WTC11 (cell line): ENCODE measurements around the gene LARGE1. TPM values are rescaled to one million over a fixed set of nuclear protein-coding genes. Genes with fewer than 3 reads are reported as not detected.
"Not testable (repeated sequence)": the region's sequence is repeated elsewhere in the genome, so short reads cannot be mapped to it uniquely, and the experiment has no call there.

Experiments
- ATAC-seq: fragments of 200-7000 bp; cut with Tn5 transposase; 2 replicates; pipeline ENCODE4 v1.10.0; 2021; ENCODE audit warnings: mild to moderate bottlenecking, moderate library complexity
- CTCF ChIA-PET: fragments of 300-600 bp; sonication (Branson Sonifier 250); formaldehyde crosslinking; loops from one replicate; lab custom pipeline; 2021; ENCODE audit warnings: antibody characterized with exemption; lab: Charles Lee
- POLR2A ChIA-PET: fragments of 350-600 bp; sonication (Branson Sonifier 250); formaldehyde crosslinking; loops from one replicate; lab custom pipeline; 2021; ENCODE audit warnings: antibody characterized with exemption; lab: Charles Lee
- DNase-seq: peaks from one replicate; pipeline ENCODE4 v3.0.0; 2021; ENCODE audit warnings: low spot score
- H3K27ac Mint-ChIP-seq: 2 replicates; pipeline ENCODE4 v1.8.0; 2021; ENCODE audit warnings: mixed read lengths
- H3K27me3 Mint-ChIP-seq: 2 replicates; pipeline ENCODE4 v1.8.0; 2021; ENCODE audit warnings: low read depth, mild to moderate bottlenecking, moderate library complexity, mixed read lengths
- H3K36me3 Mint-ChIP-seq: 2 replicates; pipeline ENCODE4 v1.8.0; 2021; ENCODE audit warnings: mixed read lengths
- H3K4me1 Mint-ChIP-seq: 2 replicates; pipeline ENCODE4 v1.8.0; 2022; ENCODE audit warnings: mixed read lengths
- H3K4me3 Mint-ChIP-seq: 2 replicates; pipeline ENCODE4 v1.8.0; 2021; ENCODE audit warnings: mild to moderate bottlenecking, moderate library complexity, mixed read lengths
- H3K9me3 Mint-ChIP-seq: 2 replicates; pipeline ENCODE4 v1.8.0; 2021; ENCODE audit warnings: mixed read lengths
- AR ChIP-seq: fragments of 250-450 bp; sonication (Bioruptor Pico); IDR thresholded peaks from 2 replicates; pipeline ENCODE4 v1.9.0; 2021; ENCODE audit warnings: mild to moderate bottlenecking
- CBFB ChIP-seq: sonication (generic); formaldehyde crosslinking; IDR thresholded peaks from 2 replicates; pipeline ENCODE4 v1.8.1; 2022; ENCODE audit warnings: mild to moderate bottlenecking, low read depth, missing genetic modification reagents
- FOXP4 ChIP-seq: sonication (generic); formaldehyde crosslinking; IDR thresholded peaks from 2 replicates; pipeline ENCODE4 v1.8.0; 2022; ENCODE audit warnings: mild to moderate bottlenecking, missing genetic modification reagents
- GRHL2 ChIP-seq: fragments of 250-450 bp; sonication (Bioruptor Pico); IDR thresholded peaks from 2 replicates; pipeline ENCODE4 v1.8.0; 2022; ENCODE audit warnings: mild to moderate bottlenecking, moderate library complexity; ENCODE audit not compliant: insufficient replicate concordance, severe bottlenecking
- HMGXB4 ChIP-seq: sonication (generic); formaldehyde crosslinking; IDR thresholded peaks from 2 replicates; pipeline ENCODE4 v1.8.1; 2023; ENCODE audit warnings: mild to moderate bottlenecking, moderate library complexity, missing genetic modification reagents
- JAZF1 ChIP-seq: fragments of 250-450 bp; sonication (Bioruptor Pico); IDR thresholded peaks from 2 replicates; pipeline ENCODE4 v1.9.0; 2021; ENCODE audit warnings: moderate library complexity, mild to moderate bottlenecking, inconsistent platforms
- KAT7 ChIP-seq: sonication (generic); formaldehyde crosslinking; IDR thresholded peaks from 2 replicates; pipeline ENCODE4 v1.8.1; 2023; ENCODE audit warnings: missing genetic modification reagents, mild to moderate bottlenecking, borderline replicate concordance
- MXD4 ChIP-seq: fragments of 250-450 bp; sonication (Bioruptor Pico); IDR thresholded peaks from 2 replicates; pipeline ENCODE4 v1.8.0; 2021; ENCODE audit warnings: mild to moderate bottlenecking, moderate library complexity, borderline replicate concordance
- NFE2L1 ChIP-seq: sonication (generic); formaldehyde crosslinking; IDR thresholded peaks from 2 replicates; pipeline ENCODE4 v1.8.1; 2023; ENCODE audit warnings: missing genetic modification reagents
- NFYB ChIP-seq: sonication (generic); formaldehyde crosslinking; conservative IDR thresholded peaks from 2 replicates; pipeline ENCODE4 v1.8.0; 2022; ENCODE audit warnings: low read depth, missing genetic modification reagents
- SOX15 ChIP-seq: fragments of 250-450 bp; sonication (Bioruptor Pico); IDR thresholded peaks from 2 replicates; pipeline ENCODE4 v1.9.0; 2021; ENCODE audit warnings: mild to moderate bottlenecking
- TCF7 ChIP-seq: sonication (generic); formaldehyde crosslinking; IDR thresholded peaks from 2 replicates; pipeline ENCODE4 v1.8.0; 2022; ENCODE audit warnings: mild to moderate bottlenecking, low read depth, missing genetic modification reagents, moderate library complexity
- USF2 ChIP-seq: sonication (generic); formaldehyde crosslinking; IDR thresholded peaks from 2 replicates; pipeline ENCODE4 v1.8.1; 2023; ENCODE audit warnings: mild to moderate bottlenecking, missing genetic modification reagents, moderate library complexity
- ZNF232 ChIP-seq: sonication (generic); formaldehyde crosslinking; IDR thresholded peaks from 2 replicates; pipeline ENCODE4 v1.8.0; 2022; ENCODE audit warnings: mild to moderate bottlenecking, missing genetic modification reagents
- ZNF263 ChIP-seq: sonication (generic); formaldehyde crosslinking; IDR thresholded peaks from 2 replicates; pipeline ENCODE4 v1.8.1; 2022; ENCODE audit warnings: low read depth, mild to moderate bottlenecking, moderate library complexity, missing genetic modification reagents
- ZNF317 ChIP-seq: sonication (generic); formaldehyde crosslinking; IDR thresholded peaks from 2 replicates; pipeline ENCODE4 v1.8.1; 2023; ENCODE audit warnings: low read depth, mild to moderate bottlenecking, moderate library complexity, missing genetic modification reagents, borderline replicate concordance
- ZNF396 ChIP-seq: fragments of 250-450 bp; sonication (Bioruptor Pico); IDR thresholded peaks from 2 replicates; pipeline ENCODE4 v1.8.0; 2021; ENCODE audit warnings: mild to moderate bottlenecking, moderate library complexity, borderline replicate concordance
- total RNA-seq: library from RNA; stranded (reverse); gene quantifications from 3 replicates; pipeline ENCODE4 v1.2.3, GENCODE V29; 2021
- TF ChIP-seq, protein P1 (sequence below): sonication (generic); formaldehyde crosslinking; IDR thresholded peaks from 2 replicates; pipeline ENCODE4 v1.8.1; 2022; ENCODE audit warnings: mild to moderate bottlenecking, missing genetic modification reagents, moderate library complexity, borderline replicate concordance
- TF ChIP-seq, protein P2 (sequence below): sonication (generic); formaldehyde crosslinking; IDR thresholded peaks from 2 replicates; pipeline ENCODE4 v1.8.1; 2022; ENCODE audit warnings: low read depth, missing genetic modification reagents, borderline replicate concordance

Gene LARGE1
- total RNA-seq, 1 experiment from 2014 or later = 72.6 TPM

DNA sequence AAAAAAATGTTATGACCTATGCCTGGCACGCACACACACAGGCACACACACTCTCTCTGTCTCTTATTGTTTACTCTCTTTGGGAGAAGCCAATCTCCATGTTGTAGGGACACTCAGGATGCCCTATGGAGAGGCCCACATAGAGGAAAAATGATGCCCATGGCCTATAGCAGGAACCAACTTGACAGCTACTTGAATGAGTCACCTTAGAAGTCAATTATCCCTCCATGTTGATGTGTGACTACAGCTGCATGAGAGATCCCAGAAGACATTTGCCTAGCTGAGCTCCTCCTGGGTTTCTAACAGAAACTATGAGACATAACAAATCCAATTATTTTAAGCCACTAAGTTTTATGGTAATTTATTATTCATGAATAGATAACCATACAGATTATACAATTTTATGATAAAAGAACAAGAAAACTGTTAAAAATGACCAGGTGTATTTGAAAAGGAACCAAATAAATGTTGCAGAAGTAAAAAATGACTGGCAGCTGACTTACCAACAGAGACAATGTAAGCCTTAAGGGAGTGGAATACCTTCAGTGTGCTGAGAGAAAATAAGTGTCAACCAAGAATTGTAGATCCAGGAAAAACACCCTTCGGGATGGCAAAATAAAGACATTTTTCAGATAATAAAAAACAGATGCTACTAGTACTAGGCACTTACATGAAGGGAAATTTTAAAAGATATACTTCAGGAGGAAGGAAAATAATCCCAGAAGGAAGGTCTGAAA is 458.4 kb downstream of the LARGE1 start:
- Mint-ChIP-seq H3K9me3 (peaks cover 15% of the 10 kb centered on the region), H3K4me3 (no peak overlapping the region), H3K27ac (no peak overlapping the region), H3K36me3 (peaks cover 11% of the 10 kb centered on the region), H3K27me3 (peaks cover 3% of the 10 kb centered on the region; the same call in 1 of the 2 replicates), H3K4me1 (peaks cover 5% of the 10 kb centered on the region; the same call in 1 of the 2 replicates)
- DNase-seq (no peak), ATAC-seq (no peak)
- CTCF ChIA-PET = no interaction called here
- TF ChIP-seq TCF7 (CRISPR knock-in tag) (no peak), SOX15 (CRISPR knock-in tag) (no peak), ZNF232 (CRISPR knock-in tag) (no peak), ZNF317 (CRISPR knock-in tag) (peak; percentile 83)
- POLR2A ChIA-PET = no interaction called here

DNA sequence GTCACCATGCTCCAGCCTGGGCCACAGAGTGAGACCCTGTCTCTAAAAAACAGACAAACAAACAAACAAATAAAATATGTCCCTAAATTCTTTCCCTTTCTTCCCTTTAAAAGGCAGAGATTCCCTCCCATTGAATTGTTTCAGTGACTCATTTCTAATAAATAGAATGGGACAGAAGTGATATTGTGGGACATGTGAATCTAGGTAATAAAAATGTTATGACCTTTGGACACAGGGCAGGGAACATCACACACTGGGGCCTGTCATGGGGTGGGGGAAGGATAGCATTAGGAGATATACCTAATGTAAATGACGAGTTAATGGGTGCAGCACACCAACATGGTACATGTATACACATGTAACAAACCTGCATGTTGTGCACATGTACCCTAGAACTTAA is 459.0 kb downstream of the LARGE1 start:
- H3K4me3 Mint-ChIP-seq, POLR2A ChIA-PET, CTCF ChIA-PET, DNase-seq, H3K27me3 Mint-ChIP-seq, ATAC-seq, H3K4me1 Mint-ChIP-seq, H3K27ac Mint-ChIP-seq: not testable (repeated sequence)
- H3K36me3 Mint-ChIP-seq = peaks cover 11% of the 10 kb centered on the region
- H3K9me3 Mint-ChIP-seq = peaks cover 15% of the 10 kb centered on the region

GRCh38 chr22:33459137-33459536 is 461.1 kb downstream of the LARGE1 start:
- peaks cover 15% of the 10 kb centered on the region for H3K9me3 Mint-ChIP-seq
- peaks cover 11% of the 10 kb centered on the region for H3K36me3 Mint-ChIP-seq
- H3K27ac Mint-ChIP-seq = no peak overlapping the region
- peaks cover 3% of the 10 kb centered on the region; the same call in 1 of the 2 replicates for H3K27me3 Mint-ChIP-seq
- H3K4me1 Mint-ChIP-seq = peaks cover 5% of the 10 kb centered on the region; the same call in 1 of the 2 replicates
- H3K4me3 Mint-ChIP-seq = no peak overlapping the region
- ATAC-seq (no peak), DNase-seq (no peak)
- POLR2A ChIA-PET = interaction anchor here (0.6 kb wide), 1 partner anchor 892 kb away, joined by 3 read pairs; no protein-coding TSS in a partner anchor
- CTCF ChIA-PET = interaction anchor here (0.7 to 1.1 kb wide), 2 partner anchors 9 to 15 kb away, joined by 3 to 4 read pairs; no protein-coding TSS in a partner anchor
- TF ChIP-seq CBFB (CRISPR knock-in tag) = no peak
- no peak for TF ChIP-seq ZNF396
- no peak for TF ChIP-seq AR (CRISPR knock-in tag)
- TF ChIP-seq MXD4 = no peak
- TF ChIP-seq USF2 (CRISPR knock-in tag) = no peak
- no peak for TF ChIP-seq FOXP4 (CRISPR knock-in tag)
- TF ChIP-seq KAT7 (CRISPR knock-in tag) = no peak
- TF ChIP-seq NFE2L1 (CRISPR knock-in tag) = no peak
- TF ChIP-seq JAZF1 (CRISPR knock-in tag) = no peak
- TF ChIP-seq GRHL2 = no peak
- no peak for TF ChIP-seq NFYB (CRISPR knock-in tag)
- TF ChIP-seq, protein P1, sequence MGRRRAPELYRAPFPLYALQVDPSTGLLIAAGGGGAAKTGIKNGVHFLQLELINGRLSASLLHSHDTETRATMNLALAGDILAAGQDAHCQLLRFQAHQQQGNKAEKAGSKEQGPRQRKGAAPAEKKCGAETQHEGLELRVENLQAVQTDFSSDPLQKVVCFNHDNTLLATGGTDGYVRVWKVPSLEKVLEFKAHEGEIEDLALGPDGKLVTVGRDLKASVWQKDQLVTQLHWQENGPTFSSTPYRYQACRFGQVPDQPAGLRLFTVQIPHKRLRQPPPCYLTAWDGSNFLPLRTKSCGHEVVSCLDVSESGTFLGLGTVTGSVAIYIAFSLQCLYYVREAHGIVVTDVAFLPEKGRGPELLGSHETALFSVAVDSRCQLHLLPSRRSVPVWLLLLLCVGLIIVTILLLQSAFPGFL = no peak
- TF ChIP-seq ZNF263 (CRISPR knock-in tag) = no peak
- TF ChIP-seq, protein P2, sequence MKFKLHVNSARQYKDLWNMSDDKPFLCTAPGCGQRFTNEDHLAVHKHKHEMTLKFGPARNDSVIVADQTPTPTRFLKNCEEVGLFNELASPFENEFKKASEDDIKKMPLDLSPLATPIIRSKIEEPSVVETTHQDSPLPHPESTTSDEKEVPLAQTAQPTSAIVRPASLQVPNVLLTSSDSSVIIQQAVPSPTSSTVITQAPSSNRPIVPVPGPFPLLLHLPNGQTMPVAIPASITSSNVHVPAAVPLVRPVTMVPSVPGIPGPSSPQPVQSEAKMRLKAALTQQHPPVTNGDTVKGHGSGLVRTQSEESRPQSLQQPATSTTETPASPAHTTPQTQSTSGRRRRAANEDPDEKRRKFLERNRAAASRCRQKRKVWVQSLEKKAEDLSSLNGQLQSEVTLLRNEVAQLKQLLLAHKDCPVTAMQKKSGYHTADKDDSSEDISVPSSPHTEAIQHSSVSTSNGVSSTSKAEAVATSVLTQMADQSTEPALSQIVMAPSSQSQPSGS (CRISPR knock-in tag) = no peak
- no peak for TF ChIP-seq HMGXB4 (CRISPR knock-in tag)
